Stimulated activated CD4-positive, alpha-beta T cell treated with anti-CD3 and anti-CD28 coated beads, TNF-alpha, amount 100 ng/mL, for 24 hours (primary cell): ENCODE data around the gene ACSM6.

Experiments
- DNase-seq, 3 experiments: peaks; one replicate each; pipeline ENCODE4 v3.0.0-alpha.2; 2020; ENCODE audit warnings: low read depth in 3 of 3

Gene ACSM6

DNA sequence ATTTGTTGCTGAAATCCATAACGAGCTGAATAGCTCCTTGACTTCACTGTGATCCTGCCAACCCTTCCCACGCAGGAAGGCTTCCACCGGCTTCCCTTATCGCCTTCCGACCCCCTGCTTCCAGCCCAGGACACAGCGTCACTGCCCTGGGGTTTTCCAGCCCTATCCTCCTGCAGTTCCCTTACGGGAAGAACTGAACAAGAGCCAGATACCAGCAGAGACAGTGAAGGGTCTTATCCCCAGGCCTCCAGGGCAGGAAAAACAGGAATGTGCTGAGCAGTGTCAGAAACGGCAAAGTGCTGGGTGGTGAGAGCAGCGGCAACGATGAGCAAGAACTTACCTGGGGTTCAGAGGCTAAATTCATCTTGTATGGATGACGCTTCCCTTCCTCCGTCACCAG lies 74.4 kb downstream of the ACSM6 start:
- DNase-seq: no peak

DNA sequence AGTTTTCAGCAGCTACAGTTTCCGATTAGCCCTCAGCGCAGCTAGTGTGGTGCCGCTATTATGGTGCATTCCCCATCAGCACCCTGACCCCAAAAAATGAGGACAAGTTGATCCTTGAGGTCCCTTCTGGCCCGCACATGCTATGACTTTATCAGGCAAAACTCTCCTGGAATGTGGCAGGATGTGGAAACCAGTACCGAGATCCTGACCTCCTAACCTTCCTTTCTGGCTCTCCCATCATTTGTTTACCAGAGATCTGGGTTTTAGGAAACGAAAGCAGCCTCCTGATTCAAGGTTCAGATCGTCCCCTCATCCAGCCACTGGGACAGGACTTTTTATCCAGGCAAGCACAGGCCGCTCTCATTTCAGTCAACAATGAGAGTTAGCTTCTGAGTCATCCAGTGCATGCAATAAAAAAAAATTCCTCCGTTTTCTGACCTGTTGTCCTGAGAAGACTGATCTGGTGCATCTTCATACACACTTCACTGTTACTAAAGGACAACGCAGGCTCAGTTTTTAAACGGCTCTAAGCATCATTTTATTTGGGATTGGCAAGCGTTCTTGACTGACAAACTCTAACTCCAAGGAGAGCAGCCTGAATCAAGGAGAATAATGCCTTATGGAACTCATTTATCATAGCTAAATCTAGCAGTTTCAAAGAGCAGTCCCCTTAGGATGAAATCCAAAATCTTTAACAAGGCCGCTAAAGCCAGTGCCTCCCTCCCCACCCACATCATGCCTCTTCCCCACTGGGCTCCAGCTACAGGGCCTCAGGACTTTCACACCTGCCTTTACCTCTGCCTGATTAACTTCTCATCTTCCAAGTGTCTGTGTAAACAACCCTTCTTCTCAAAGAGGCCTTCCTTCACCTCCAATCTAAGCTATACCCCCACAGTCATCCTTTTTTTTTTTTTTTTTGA lies 79.6 kb downstream of the ACSM6 start:
- DNase-seq: no peak

DNA sequence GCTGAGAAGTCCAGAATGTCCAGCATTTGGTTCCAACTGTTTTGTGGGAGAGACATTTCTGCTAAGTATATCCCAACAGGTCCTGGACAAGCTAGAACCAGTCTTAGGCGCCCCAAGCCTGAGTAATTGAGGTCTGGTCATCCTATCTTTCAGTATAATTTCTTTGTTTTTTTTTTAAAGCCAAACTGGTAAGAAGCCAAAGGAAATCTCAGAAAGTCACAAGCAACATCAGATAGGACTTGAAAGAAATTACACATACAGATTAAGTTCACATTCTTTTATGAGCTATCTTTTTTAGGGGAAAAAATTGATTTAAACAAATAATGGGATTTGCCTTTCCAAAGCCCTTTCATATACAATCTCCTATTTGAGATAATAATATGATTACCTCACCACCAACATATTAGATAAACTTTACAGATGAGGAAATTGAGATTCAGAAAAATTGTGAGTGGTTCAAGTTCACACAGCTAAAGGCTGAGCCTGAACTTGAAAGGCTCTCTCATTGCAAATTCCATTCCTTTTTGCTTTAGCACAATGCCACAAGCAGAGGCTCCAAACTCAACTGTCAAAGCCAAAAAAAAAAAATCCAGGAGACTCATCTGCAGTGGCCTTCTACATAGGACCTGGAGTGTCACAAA lies 81.8 kb downstream of the ACSM6 start:
- no peak for DNase-seq

DNA sequence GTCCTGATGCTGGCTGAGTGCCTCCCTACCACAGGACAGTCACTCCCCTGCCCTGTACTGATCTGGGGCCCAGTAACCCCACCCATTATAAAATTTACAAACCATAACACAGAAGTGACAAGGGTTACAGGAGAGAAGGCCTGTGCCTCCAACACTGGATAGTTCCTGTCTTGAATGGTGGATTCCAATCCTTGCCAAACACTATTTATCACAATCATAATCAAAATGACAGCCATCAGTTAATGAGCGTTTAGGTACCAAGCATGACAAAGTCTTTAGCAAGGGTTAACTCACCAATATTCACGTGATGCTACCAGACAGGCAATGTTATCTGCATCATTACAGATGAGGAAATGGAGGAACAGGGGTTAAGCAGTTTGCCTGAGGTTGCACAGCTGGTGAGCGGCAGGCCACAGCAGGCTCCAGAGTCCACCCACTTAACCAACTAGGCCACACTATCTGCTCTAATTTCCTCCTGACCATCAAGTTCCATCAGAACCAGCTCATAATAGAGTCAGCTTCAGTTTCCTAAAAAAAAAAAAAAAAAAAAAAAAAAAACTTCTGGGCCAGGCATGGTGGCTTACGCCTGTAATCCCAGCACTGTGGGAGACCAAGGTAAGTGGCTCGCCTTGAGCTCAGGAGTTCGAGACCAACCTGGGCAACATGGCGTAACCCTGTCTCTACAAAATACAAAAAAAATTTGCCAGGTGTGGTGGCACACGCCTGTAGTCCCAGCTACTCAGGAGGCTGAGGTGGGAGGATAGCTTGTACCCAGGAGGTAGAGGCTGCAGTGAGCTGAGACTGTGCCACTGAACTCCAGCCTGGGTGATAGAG lies 82.5 kb downstream of the ACSM6 start:
- DNase-seq: no peak

DNA sequence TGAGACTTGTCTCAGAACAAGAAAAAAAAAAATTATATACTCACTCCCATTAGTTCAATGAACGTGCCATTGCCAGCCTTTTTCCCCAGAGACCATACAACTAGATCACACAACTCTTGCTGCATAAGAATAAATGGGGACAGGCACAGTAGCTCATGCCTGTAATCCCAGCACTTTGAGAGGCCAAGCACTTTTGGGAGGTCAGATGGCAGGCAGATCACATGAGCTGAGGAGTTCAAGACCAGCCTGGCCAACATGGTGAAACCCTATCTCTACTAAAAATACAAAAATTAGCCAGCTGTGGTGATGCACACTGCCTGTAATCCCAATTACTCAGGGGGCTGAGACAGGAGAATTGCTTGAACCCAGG lies 83.1 kb downstream of the ACSM6 start:
- no peak for DNase-seq

DNA sequence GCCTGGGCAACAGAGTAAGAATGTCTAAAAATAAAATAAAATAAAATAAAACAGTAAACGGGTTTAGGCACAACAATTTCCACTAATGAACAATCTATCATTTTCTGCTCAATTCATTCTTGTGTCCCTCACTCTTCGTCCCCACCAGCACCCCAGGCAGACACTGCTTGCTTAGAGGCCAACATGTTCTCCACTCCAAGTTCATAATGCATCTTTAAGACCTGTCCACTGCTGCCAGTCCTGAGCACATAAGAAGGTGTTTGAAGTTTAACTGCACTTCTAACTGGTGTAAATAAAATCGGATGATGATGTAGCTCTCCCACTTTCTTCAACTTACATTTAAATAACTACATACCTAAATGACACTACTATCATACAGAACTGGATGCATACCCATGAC lies 83.6 kb downstream of the ACSM6 start:
- DNase-seq: no peak
